OCI-LY1 (cell line): ENCODE data around the gene EXOC6B.

Source experiments
- H2AFZ ChIP-seq: fragments of 200-600 bp; sonication (generic), shearing (Covaris generic); 2 replicates; pipeline ENCODE4 v1.6.0; 2014; ENCODE audit warnings: antibody characterized with exemption, mild to moderate bottlenecking, low read length
- H3F3A ChIP-seq: fragments of 200-600 bp; sonication (generic), shearing (Covaris generic); 2 replicates; pipeline ENCODE4 v1.6.0; 2014; ENCODE audit warnings: mild to moderate bottlenecking, antibody characterized with exemption, low read length, moderate library complexity; ENCODE audit not compliant: insufficient read depth
- H3K27ac ChIP-seq: fragments of 200-600 bp; sonication (generic); 2 replicates; pipeline ENCODE4 v1.5.1; 2014; ENCODE audit warnings: low read length, mixed run types, mild to moderate bottlenecking, low read depth; ENCODE audit not compliant: poor library complexity, severe bottlenecking
- H3K27me3 ChIP-seq: fragments of 200-600 bp; sonication (generic); 2 replicates; pipeline ENCODE4 v1.6.0; 2014; ENCODE audit warnings: antibody characterized with exemption, mild to moderate bottlenecking, low read length, moderate library complexity; ENCODE audit not compliant: insufficient read depth
- H3K36me3 ChIP-seq: fragments of 200-600 bp; sonication (generic); 2 replicates; pipeline ENCODE4 v1.6.1; 2014; ENCODE audit warnings: mild to moderate bottlenecking, antibody characterized with exemption, low read length, moderate library complexity, mixed read lengths; ENCODE audit not compliant: insufficient read depth
- H3K4me1 ChIP-seq: fragments of 200-600 bp; sonication (generic); 2 replicates; pipeline ENCODE4 v1.5.1; 2014; ENCODE audit warnings: mild to moderate bottlenecking, low read length, moderate library complexity; ENCODE audit not compliant: insufficient read depth, severe bottlenecking
- H3K4me2 ChIP-seq: fragments of 200-600 bp; sonication (generic), shearing (Covaris generic); 2 replicates; pipeline ENCODE4 v1.6.1; 2014; ENCODE audit warnings: low read length
- H3K4me3 ChIP-seq: fragments of 200-600 bp; sonication (generic); 2 replicates; pipeline ENCODE4 v1.5.1; 2014; ENCODE audit warnings: low read length, low read depth, mild to moderate bottlenecking, mixed read lengths; ENCODE audit not compliant: poor library complexity, severe bottlenecking
- H3K79me2 ChIP-seq: fragments of 200-600 bp; shearing (Covaris generic); 2 replicates; pipeline ENCODE4 v1.6.1; 2016; ENCODE audit warnings: mixed run types, low read length, mixed read lengths; ENCODE audit not compliant: insufficient read depth
- H3K9ac ChIP-seq: fragments of 200-600 bp; sonication (generic), shearing (Covaris generic); 2 replicates; pipeline ENCODE4 v1.6.1; 2014; ENCODE audit warnings: mild to moderate bottlenecking, low read length, mixed read lengths
- H3K9me2 ChIP-seq: fragments of 200-600 bp; sonication (generic), shearing (Covaris generic); 2 replicates; pipeline ENCODE4 v1.6.1; 2014; ENCODE audit warnings: low read depth, mild to moderate bottlenecking, low read length, mixed read lengths
- H3K9me3 ChIP-seq: fragments of 200-600 bp; shearing (Covaris generic); 2 replicates; pipeline ENCODE4 v1.6.1; 2014; ENCODE audit warnings: low read length, mixed read lengths
- H4K20me1 ChIP-seq: fragments of 200-600 bp; sonication (generic), shearing (Covaris generic); 2 replicates; pipeline ENCODE4 v1.6.0; 2016; ENCODE audit warnings: mild to moderate bottlenecking, low read length; ENCODE audit not compliant: insufficient read depth
- EZH2 ChIP-seq: fragments of 200-600 bp; sonication (generic), shearing (Covaris generic); IDR thresholded peaks from 2 replicates; pipeline ENCODE4 v1.8.0; 2017; ENCODE audit warnings: borderline replicate concordance, mixed run types, mild to moderate bottlenecking, antibody characterized with exemption, low read length, moderate library complexity, mixed read lengths
- TF ChIP-seq, protein P1 (sequence below): fragments of 200-600 bp; sonication (generic), shearing (Covaris generic); IDR thresholded peaks from 2 replicates; pipeline ENCODE4 v1.5.1; 2017; ENCODE audit warnings: mild to moderate bottlenecking, antibody characterized with exemption, low read length, moderate library complexity, mixed read lengths

The EXOC6B gene

DNA sequence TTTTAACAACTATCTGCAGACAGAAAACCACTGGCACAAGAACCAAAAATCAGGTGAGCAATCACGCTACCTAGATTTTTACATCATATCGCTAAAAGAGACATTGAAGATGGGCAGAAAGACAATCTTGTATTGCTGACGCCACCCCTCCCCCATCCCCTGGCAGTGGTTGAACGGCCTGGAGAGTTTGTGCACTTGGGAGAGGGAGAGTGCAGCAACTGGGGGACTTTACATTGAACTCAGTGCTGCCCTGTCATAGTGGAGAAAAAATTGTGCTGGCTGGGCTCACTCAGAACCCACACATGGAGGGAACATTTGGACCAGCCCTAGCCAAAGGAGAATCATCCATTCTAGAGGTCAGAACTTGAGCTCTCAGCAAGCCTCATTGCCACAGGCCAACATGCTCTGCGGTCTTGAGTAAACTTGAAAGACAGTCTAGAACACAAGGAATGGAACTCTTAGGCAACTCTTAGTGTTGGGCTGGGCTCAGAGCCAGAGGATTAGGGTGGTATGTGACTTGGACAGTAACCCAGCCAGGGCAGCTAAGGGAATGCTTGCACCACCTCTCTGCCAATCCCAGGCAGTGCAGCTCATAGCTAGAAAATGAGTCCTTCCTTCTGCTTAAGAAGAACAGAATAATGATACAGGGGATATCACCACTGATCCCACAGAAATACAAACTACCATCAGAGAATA lies 458.2 kb downstream of the EXOC6B start:
- H2AFZ ChIP-seq, result no peak overlapping the region
- TF ChIP-seq, protein P1, sequence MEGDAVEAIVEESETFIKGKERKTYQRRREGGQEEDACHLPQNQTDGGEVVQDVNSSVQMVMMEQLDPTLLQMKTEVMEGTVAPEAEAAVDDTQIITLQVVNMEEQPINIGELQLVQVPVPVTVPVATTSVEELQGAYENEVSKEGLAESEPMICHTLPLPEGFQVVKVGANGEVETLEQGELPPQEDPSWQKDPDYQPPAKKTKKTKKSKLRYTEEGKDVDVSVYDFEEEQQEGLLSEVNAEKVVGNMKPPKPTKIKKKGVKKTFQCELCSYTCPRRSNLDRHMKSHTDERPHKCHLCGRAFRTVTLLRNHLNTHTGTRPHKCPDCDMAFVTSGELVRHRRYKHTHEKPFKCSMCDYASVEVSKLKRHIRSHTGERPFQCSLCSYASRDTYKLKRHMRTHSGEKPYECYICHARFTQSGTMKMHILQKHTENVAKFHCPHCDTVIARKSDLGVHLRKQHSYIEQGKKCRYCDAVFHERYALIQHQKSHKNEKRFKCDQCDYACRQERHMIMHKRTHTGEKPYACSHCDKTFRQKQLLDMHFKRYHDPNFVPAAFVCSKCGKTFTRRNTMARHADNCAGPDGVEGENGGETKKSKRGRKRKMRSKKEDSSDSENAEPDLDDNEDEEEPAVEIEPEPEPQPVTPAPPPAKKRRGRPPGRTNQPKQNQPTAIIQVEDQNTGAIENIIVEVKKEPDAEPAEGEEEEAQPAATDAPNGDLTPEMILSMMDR, result no peak
- TF ChIP-seq EZH2, result no peak
- no peaks in the 10 kb centered on the region for H3F3A ChIP-seq
- H3K9me2 ChIP-seq, result no peaks in the 10 kb centered on the region
- H3K9me3 ChIP-seq, result no peaks in the 10 kb centered on the region
- H3K9ac ChIP-seq, result no peak overlapping the region
- no peaks in the 10 kb centered on the region for H3K79me2 ChIP-seq
- H4K20me1 ChIP-seq, result no peaks in the 10 kb centered on the region
- no peak overlapping the region for H3K27ac ChIP-seq
- no peak overlapping the region for H3K4me2 ChIP-seq
- H3K4me1 ChIP-seq, result no peaks in the 10 kb centered on the region
- no peaks in the 10 kb centered on the region for H3K36me3 ChIP-seq
- H3K4me3 ChIP-seq, result no peak overlapping the region
- no peaks in the 10 kb centered on the region for H3K27me3 ChIP-seq

DNA sequence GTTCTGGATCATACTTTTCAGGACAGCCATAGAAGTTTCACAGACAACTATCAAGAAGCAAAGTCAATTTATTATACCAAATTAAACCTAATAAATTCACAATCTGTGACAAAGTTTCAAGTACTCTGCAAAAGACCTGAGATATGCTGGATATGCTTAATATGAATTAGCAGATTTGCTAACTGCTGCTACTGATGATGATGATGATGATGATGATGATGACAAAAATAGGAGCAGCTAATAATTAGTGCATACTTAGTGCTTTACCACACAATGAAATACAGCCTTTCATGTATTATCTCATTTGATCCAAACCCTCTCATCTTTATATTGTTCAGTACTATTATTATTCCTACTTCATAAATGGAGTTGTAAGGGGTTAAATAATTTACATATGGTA lies 462.4 kb downstream of the EXOC6B start:
- Histone ChIP-seq H3F3A (no peaks in the 10 kb centered on the region), H3K27me3 (no peaks in the 10 kb centered on the region), H4K20me1 (no peaks in the 10 kb centered on the region), H3K4me1 (no peaks in the 10 kb centered on the region), H3K36me3 (no peaks in the 10 kb centered on the region), H3K9ac (no peak overlapping the region), H3K4me2 (no peak overlapping the region), H3K9me2 (no peaks in the 10 kb centered on the region), H3K79me2 (no peaks in the 10 kb centered on the region), H3K9me3 (no peaks in the 10 kb centered on the region), H2AFZ (no peak overlapping the region), H3K27ac (no peak overlapping the region), H3K4me3 (no peak overlapping the region)
- no peak for TF ChIP-seq EZH2
- TF ChIP-seq, protein P1, result no peak

DNA sequence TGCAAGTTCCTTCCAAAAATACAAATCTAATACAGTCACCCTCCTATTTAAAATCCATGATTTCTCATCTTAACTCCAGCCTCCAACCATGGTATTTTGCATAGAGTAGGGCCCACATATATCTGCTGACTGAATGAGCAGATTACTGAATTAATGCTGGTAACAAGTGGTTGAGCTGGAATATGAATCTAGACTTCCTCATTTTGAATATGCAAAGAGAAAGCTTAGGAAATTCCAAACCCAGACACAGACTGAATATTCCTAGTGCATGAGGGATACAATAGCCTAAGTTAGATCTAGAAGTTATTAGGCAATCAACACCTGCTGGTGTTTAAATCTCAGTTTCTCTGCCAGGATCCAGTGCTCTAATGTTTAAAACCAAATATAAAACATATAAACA lies 463.1 kb downstream of the EXOC6B start:
- H3K4me3 ChIP-seq, result no peak overlapping the region
- no peak overlapping the region for H3K4me2 ChIP-seq
- no peaks in the 10 kb centered on the region for H3K79me2 ChIP-seq
- TF ChIP-seq EZH2, result no peak
- TF ChIP-seq, protein P1, result no peak
- no peaks in the 10 kb centered on the region for H3K9me3 ChIP-seq
- H3K27ac ChIP-seq, result no peak overlapping the region
- H3K9me2 ChIP-seq, result no peaks in the 10 kb centered on the region
- no peak overlapping the region for H2AFZ ChIP-seq
- H3F3A ChIP-seq, result no peaks in the 10 kb centered on the region
- no peaks in the 10 kb centered on the region for H3K27me3 ChIP-seq
- no peaks in the 10 kb centered on the region for H3K36me3 ChIP-seq
- H3K9ac ChIP-seq, result no peak overlapping the region
- H3K4me1 ChIP-seq, result no peaks in the 10 kb centered on the region
- H4K20me1 ChIP-seq, result no peaks in the 10 kb centered on the region
